Measurements from ENCODE around the gene BANP. TPM values are rescaled to one million over a fixed set of nuclear protein-coding genes. Genes with fewer than 3 reads are reported as not detected.
"Not testable (repeated sequence)": the region's sequence is repeated elsewhere in the genome, so short reads cannot be mapped to it uniquely, and the experiment has no call there.

Gene BANP
- total and polyA plus RNA-seq, 2 donors from 2014 or later = 12.4 to 26.3 TPM

GRCh38 chr16:87909203-87909935, 41.9 kb upstream of the BANP start:
- H3K4me1 ChIP-seq (ENCODE audit: control insufficient read depth in 2 of 3, insufficient read depth in 2 of 3, low read depth in 1 of 3, low read length in 3 of 3); H3K36me3 ChIP-seq (ENCODE audit: control insufficient read depth in 2 of 3, insufficient read depth in 3 of 3, low read length in 3 of 3); intact Hi-C loops (cut with DNase I); H3K27ac ChIP-seq (ENCODE audit: low read depth in 2 of 2, low read length in 2 of 2); H3K4me3 ChIP-seq (ENCODE audit: low read length in 3 of 3); H3K9ac ChIP-seq (ENCODE audit: low read length in 3 of 3); H3K9me3 ChIP-seq (ENCODE audit: control insufficient read depth in 2 of 3, insufficient read depth in 1 of 3, low read length in 3 of 3); FAIRE-seq; H3K27me3 ChIP-seq (ENCODE audit: control insufficient read depth, insufficient read depth, low read length): not testable (repeated sequence)
- DNase-seq = peak in 4 of 5 donors; percentile 56 to 75 (median 72)
- TF ChIP-seq, protein P1, sequence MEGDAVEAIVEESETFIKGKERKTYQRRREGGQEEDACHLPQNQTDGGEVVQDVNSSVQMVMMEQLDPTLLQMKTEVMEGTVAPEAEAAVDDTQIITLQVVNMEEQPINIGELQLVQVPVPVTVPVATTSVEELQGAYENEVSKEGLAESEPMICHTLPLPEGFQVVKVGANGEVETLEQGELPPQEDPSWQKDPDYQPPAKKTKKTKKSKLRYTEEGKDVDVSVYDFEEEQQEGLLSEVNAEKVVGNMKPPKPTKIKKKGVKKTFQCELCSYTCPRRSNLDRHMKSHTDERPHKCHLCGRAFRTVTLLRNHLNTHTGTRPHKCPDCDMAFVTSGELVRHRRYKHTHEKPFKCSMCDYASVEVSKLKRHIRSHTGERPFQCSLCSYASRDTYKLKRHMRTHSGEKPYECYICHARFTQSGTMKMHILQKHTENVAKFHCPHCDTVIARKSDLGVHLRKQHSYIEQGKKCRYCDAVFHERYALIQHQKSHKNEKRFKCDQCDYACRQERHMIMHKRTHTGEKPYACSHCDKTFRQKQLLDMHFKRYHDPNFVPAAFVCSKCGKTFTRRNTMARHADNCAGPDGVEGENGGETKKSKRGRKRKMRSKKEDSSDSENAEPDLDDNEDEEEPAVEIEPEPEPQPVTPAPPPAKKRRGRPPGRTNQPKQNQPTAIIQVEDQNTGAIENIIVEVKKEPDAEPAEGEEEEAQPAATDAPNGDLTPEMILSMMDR (IDR thresholded peaks at IDR 0.05; ENCODE audit: borderline replicate concordance, extremely low read depth, insufficient read depth) = peak; percentile 78

- H3K4me3 ChIP-seq (ENCODE audit: low read length in 3 of 3); H3K27me3 ChIP-seq (ENCODE audit: control insufficient read depth, insufficient read depth, low read length); intact Hi-C loops (cut with DNase I); H3K36me3 ChIP-seq (ENCODE audit: control insufficient read depth in 2 of 3, insufficient read depth in 3 of 3, low read length in 3 of 3); H3K9me3 ChIP-seq (ENCODE audit: control insufficient read depth in 2 of 3, insufficient read depth in 1 of 3, low read length in 3 of 3); H3K9ac ChIP-seq (ENCODE audit: low read length in 3 of 3); FAIRE-seq; H3K4me1 ChIP-seq (ENCODE audit: control insufficient read depth in 2 of 3, insufficient read depth in 2 of 3, low read depth in 1 of 3, low read length in 3 of 3); H3K27ac ChIP-seq (ENCODE audit: low read depth in 2 of 2, low read length in 2 of 2): not testable (repeated sequence)
- DNase-seq = peak in 1 of 5 donors; percentile 55
Observed at GRCh38 chr16:87911106-87911763, 40.0 kb upstream of the BANP start.

DNA sequence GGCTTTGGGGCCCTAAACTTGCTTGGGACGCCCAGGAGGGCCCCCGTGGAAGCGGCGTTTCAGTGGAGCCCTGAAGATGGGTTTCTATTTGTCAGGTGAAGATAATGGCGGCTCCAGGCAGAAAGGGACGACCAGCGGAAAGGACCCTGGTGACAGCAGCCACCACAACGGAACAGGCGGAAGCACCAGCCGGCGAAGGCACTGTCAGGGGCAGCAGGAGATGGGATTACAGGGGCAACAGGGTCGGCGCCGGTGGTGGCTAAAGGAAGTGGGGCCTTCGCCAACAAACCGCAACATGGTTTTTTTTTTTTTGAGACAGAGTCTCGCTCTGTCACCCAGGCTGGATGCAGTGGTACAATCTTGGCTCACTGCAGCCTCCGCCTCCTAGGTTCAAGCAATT, 38.5 kb upstream of the BANP start:
- not testable (repeated sequence) for H3K36me3 ChIP-seq (ENCODE audit: control insufficient read depth in 2 of 3, insufficient read depth in 3 of 3, low read length in 3 of 3)

GRCh38 chr16:87914021-87914725, 37.1 kb upstream of the BANP start:
- H3K4me3 ChIP-seq (ENCODE audit: low read length in 3 of 3); intact Hi-C loops (cut with DNase I); H3K9ac ChIP-seq (ENCODE audit: low read length in 3 of 3); DNase-seq; H3K27me3 ChIP-seq (ENCODE audit: control insufficient read depth, insufficient read depth, low read length); H3K4me1 ChIP-seq (ENCODE audit: control insufficient read depth in 2 of 3, insufficient read depth in 2 of 3, low read depth in 1 of 3, low read length in 3 of 3); H3K9me3 ChIP-seq (ENCODE audit: control insufficient read depth in 2 of 3, insufficient read depth in 1 of 3, low read length in 3 of 3); H3K36me3 ChIP-seq (ENCODE audit: control insufficient read depth in 2 of 3, insufficient read depth in 3 of 3, low read length in 3 of 3); FAIRE-seq; H3K27ac ChIP-seq (ENCODE audit: low read depth in 2 of 2, low read length in 2 of 2): not testable (repeated sequence)

More for the DNA sequence above, 38.5 kb upstream of the BANP start:
- H3K9me3 ChIP-seq (ENCODE audit: control insufficient read depth in 2 of 3, insufficient read depth in 1 of 3, low read length in 3 of 3); H3K4me3 ChIP-seq (ENCODE audit: low read length in 3 of 3); H3K9ac ChIP-seq (ENCODE audit: low read length in 3 of 3); FAIRE-seq; DNase-seq; H3K27ac ChIP-seq (ENCODE audit: low read depth in 2 of 2, low read length in 2 of 2); H3K4me1 ChIP-seq (ENCODE audit: control insufficient read depth in 2 of 3, insufficient read depth in 2 of 3, low read depth in 1 of 3, low read length in 3 of 3); H3K27me3 ChIP-seq (ENCODE audit: control insufficient read depth, insufficient read depth, low read length); intact Hi-C loops (cut with DNase I): not testable (repeated sequence)

Measured in kidney (tissue), 14 donors.